GM18520 (cell line): ENCODE data around the gene ICAM4.

Experiments used
- ATAC-seq: cut with Tn5 transposase; IDR thresholded peaks from one replicate; pipeline ENCODE4 v1.9.1; 2021; ENCODE audit not compliant: unreplicated experiment

The ICAM4 gene

DNA sequence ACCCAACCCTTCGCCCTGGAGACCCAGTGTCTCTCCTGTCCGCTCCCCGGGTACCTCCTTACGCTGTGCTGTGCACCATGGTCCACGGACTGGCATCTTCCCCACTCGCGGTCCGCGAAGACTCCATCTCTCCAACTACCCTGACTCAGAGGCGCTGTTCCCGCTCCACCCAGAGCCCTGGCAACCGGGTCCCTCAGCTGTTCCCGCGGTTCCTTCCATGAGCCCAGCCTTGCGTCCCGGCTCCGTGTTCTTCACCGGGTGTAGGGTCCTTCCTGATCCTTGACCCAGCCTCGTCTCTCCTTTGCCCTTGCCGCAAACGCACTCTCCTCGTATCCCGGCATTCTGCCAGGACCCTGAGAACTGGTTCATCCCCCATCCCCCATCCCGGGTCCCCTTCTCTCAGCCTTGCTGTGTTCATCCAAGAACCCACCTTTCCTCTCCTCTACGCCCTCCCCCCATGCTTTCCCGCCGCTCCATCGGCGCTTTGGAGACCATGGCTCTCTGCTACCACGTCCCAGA is 3.7 kb downstream of the ICAM4 start:
- ATAC-seq, result no peak

DNA sequence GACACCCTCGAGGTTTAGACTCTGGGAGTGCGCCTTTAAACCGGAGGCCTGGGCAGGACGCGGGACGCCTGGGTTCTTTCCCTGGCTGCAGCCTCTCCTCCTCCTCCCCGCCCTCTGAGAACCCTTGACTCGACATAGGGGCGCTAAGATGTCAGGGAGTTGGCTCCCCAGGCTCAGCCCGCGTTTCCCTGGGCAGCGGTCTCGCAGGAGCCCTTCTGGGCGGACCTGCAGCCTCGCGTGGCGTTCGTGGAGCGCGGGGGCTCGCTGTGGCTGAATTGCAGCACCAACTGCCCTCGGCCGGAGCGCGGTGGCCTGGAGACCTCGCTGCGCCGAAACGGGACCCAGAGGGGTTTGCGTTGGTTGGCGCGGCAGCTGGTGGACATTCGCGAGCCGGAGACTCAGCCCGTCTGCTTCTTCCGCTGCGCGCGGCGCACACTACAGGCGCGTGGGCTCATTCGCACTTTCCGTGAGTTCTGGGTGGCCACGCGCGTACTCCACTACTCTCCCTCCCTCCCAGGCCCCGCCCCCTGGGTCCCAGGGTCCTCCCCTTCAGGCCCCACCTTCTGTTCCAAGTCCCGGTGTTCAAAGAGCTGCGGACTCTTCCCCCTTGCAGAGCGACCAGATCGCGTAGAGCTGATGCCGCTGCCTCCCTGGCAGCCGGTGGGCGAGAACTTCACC is 4.3 kb downstream of the ICAM4 start:
- ATAC-seq, result no peak

DNA sequence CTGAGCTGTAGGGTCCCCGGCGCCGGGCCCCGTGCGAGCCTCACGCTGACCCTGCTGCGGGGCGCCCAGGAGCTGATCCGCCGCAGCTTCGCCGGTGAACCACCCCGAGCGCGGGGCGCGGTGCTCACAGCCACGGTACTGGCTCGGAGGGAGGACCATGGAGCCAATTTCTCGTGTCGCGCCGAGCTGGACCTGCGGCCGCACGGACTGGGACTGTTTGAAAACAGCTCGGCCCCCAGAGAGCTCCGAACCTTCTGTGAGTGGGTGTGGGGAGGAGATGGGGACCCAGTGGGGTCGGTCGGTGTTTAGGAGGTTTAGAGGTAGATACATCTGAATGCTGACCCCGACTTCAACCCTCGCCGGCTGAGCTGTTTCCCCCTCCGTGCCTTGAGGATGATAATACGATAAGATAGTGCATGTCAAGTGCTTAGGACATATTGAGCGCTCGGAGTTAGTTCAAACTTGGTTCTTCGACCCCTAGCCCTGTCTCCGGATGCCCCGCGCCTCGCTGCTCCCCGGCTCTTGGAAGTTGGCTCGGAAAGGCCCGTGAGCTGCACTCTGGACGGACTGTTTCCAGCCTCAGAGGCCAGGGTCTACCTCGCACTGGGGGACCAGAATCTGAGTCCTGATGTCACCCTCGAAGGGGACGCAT is 4.9 kb downstream of the ICAM4 start:
- no peak for ATAC-seq

DNA sequence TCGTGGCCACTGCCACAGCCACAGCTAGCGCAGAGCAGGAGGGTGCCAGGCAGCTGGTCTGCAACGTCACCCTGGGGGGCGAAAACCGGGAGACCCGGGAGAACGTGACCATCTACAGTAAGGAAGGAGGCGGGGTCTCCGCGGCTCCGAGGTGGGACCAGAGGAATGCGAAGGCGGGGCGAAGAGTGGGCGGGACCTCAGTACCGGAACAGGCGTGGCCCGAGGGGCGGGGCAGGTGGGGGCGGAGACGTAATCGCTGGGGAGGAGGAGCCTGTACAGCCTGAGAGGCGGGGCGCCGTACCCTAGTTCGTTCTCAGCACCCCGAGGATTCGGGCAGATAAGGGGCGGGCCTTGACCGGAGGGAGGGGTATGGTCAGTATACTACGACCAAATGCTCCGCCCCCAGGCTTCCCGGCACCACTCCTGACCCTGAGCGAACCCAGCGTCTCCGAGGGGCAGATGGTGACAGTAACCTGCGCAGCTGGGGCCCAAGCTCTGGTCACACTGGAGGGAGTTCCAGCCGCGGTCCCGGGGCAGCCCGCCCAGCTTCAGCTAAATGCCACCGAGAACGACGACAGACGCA is 5.5 kb downstream of the ICAM4 start:
- ATAC-seq, result no peak

DNA sequence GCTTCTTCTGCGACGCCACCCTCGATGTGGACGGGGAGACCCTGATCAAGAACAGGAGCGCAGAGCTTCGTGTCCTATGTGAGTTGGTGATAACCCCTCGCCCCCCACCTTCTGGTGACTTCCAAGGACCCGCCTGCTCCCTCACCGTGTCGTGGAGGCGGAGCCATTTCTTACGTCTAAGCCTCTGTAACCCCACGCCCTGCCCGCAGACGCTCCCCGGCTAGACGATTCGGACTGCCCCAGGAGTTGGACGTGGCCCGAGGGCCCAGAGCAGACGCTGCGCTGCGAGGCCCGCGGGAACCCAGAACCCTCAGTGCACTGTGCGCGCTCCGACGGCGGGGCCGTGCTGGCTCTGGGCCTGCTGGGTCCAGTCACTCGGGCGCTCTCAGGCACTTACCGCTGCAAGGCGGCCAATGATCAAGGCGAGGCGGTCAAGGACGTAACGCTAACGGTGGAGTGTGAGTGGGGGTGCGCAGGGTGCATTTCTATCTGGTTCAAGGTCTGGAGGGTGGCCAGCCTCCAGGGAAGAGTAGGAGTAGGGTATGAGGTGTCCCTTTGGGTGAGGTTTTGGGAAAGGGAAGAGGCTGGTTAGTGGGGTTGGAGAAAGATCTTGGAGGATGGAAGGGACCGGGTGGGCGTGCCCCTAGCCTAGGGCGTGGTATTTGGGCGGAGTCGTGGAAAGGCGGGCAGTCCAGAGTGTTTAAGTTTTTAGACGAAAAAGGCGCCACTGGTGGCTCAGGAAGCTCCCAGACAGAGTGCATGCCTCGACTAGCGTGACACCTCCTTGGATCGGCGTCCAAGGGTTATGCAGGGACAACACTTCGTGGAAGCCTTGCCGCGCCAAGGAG is 6.3 kb downstream of the ICAM4 start:
- ATAC-seq, result no peak

DNA sequence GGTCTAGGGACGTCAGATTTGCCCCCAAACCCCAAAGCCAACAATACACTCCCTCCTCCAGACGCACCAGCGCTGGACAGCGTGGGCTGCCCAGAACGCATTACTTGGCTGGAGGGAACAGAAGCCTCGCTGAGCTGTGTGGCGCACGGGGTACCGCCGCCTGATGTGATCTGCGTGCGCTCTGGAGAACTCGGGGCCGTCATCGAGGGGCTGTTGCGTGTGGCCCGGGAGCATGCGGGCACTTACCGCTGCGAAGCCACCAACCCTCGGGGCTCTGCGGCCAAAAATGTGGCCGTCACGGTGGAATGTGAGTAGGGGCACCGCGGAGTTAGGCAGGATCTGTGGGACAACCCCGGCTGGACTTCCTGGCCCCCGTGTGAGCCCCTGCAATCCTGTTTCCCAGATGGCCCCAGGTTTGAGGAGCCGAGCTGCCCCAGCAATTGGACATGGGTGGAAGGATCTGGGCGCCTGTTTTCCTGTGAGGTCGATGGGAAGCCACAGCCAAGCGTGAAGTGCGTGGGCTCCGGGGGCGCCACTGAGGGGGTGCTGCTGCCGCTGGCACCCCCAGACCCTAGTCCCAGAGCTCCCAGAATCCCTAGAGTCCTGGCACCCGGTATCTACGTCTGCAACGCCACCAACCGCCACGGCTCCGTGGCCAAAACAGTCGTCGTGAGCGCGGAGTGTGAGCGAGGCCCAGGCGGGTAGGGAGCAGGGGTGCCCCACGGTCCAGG is 7.0 kb downstream of the ICAM4 start:
- no peak for ATAC-seq

DNA sequence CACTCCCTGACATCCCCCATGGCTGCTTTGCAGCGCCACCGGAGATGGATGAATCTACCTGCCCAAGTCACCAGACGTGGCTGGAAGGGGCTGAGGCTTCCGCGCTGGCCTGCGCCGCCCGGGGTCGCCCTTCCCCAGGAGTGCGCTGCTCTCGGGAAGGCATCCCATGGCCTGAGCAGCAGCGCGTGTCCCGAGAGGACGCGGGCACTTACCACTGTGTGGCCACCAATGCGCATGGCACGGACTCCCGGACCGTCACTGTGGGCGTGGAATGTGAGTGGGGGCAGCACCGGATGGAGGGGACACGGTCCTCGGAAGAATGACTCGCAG is 7.6 kb downstream of the ICAM4 start:
- ATAC-seq, result no peak

DNA sequence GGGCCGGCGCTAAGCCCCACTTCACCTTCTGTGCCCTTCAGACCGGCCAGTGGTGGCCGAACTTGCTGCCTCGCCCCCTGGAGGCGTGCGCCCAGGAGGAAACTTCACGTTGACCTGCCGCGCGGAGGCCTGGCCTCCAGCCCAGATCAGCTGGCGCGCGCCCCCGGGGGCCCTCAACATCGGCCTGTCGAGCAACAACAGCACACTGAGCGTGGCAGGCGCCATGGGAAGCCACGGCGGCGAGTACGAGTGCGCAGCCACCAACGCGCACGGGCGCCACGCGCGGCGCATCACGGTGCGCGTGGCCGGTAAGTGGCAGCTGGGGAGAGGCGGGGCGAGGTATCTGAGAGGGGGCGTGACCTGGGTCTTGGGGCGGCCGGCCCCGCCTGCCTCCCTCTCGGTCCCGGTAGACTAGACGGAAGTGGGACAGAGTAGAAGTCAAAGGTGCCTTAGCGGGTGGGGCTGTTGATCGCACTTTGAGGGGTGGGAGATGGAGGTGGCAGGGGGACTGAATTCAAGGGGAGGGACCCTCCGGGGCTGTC is 8.6 kb downstream of the ICAM4 start:
- ATAC-seq, result no peak

DNA sequence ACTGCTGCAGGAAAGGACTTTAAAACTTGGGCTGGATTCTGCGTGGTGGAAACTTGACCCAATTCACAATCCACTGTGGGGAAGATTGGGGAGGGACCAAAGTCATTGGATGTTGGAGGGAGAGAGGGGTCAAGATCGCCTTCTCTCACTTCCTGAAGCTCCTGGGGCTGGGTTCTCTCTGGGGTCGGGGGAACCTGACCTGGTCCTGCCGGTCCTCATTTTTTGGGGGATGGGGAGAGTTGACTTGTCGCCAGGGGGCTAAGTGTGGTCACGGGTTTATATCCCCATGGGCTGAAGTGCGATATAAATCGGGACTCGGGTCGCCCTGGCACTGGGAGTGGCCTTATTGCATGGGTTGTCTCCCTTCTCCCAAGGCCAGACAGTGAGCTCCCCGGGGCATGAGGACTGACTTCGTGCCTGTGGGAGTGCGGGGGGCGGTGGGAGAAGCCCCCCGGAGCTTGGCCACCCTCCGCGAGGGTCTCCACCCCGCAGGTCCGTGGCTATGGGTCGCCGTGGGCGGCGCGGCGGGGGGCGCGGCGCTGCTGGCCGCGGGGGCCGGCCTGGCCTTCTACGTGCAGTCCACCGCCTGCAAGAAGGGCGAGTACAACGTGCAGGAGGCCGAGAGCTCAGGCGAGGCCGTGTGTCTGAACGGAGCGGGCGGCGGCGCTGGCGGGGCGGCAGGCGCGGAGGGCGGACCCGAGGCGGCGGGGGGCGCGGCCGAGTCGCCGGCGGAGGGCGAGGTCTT is 9.3 kb downstream of the ICAM4 start:
- no peak for ATAC-seq

DNA sequence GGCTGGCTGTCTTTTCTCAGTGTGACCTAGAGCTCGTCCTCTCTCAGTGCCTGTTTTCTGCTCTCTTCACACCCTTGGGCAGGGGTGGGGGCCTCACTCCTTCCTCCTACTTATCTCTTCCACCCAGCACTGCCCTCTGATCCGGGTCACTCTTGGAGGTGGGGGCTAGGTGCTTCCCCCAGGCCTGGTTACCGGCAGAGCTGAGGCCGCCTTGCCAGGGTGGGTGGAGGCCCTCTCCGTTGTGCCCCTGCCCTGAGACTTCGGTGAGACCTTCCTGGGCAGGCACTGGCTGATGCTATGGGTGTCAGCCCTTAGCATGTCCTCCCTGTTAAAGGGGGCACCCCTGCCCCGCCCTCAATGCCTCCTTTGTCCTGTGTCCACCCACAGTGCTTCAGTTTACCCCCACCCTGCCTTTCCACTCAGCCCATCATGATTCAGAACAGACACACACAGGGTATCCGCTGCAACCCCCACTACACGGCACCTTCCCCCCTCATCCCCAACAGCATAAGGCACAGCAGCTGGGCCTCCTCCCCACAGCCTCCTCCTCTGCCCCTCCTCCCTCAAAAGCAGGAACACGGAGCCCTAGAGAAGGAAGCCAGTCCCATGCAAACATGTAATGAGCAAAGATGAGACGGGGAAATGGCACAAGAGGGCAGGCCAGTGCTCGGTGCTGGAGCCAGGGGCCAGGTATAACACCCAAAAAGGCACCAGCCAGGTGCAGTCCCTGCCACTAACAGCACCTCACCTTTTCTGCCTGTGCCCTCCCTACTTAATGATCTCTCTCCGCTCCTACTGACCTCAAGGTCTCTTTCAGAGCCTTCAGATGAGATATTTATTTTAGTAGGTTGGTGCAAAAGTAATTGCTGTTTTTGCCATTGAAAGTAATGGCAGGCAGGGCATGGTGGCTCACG is 13.0 kb downstream of the ICAM4 start:
- ATAC-seq, result no peak

DNA sequence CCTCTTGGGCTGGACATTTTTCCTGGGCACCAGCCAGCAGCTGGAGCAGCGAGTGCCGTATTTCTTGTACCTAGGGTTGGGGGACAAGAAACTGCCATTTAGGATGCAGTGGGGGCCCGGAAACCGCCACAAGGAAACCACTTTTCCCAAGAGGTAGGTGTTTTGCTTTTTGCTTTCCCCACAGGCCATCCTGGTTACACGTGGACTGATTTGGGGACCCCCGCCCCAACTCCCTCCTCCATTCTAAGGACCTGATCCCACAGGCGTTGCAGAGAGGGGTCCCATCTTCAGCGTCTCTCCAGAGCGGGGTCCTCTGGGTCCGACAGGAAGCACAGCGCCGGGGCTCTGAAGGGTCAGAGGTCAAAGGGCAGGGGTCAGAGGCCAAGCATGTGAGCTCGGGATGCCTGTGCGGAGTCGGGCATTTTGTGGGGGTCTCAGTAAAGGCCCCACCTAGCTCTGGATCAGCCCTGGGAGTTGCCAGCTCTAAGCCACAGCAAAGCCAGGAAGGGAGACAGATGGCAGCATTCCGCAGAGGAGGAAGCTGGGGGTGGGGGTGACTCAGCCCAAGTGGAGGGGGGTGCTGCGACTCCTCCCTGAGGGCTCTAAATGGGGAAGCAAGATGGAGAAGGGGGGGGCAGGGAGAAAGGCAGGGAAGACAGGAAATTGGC is 18.5 kb downstream of the ICAM4 start:
- no peak for ATAC-seq

DNA sequence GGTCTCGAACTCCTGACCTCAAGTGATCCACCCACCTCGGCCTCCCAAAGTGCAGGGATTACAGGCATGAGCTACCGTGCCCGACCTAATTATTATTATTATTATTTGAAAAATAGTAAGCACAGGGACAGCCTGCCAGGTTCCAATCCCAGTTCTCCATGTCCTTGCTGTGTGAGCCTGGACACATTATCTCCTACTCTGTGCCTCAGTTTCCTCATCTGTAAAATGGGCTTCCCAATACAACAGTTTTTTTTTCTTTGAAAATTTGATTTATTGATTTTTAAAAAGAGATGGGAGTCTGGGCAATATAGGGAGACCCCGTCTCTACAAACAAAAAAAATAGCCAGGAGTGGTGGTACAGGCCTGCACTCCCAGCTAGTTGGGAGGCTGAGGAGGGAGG is 19.6 kb downstream of the ICAM4 start:
- ATAC-seq, result no peak

DNA sequence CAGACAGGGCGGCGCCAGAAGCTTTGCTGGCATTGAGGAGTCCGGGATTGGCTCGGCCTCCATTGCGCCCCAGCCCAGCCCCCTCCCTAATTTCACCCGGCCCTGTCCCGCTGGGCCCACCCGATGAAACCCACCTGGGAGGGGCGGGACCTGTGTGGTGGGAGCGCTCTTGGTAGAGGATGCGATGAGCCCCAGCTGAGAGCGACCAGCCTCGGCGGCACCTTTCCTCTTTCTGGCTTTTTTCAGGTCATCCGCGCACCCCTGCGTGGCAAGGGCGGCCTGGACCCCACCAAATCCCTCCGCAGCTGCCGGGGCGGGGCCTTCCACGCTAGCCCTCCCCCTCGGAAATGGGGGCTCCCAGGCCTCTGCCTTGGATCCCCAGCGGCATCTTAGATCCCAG is 22.7 kb downstream of the ICAM4 start, which contains the start of gene ZGLP1:
Gene ZGLP1 (minus strand): TSS at position 393 of the 400 bp plus-strand sequence.
- no peak for ATAC-seq

DNA sequence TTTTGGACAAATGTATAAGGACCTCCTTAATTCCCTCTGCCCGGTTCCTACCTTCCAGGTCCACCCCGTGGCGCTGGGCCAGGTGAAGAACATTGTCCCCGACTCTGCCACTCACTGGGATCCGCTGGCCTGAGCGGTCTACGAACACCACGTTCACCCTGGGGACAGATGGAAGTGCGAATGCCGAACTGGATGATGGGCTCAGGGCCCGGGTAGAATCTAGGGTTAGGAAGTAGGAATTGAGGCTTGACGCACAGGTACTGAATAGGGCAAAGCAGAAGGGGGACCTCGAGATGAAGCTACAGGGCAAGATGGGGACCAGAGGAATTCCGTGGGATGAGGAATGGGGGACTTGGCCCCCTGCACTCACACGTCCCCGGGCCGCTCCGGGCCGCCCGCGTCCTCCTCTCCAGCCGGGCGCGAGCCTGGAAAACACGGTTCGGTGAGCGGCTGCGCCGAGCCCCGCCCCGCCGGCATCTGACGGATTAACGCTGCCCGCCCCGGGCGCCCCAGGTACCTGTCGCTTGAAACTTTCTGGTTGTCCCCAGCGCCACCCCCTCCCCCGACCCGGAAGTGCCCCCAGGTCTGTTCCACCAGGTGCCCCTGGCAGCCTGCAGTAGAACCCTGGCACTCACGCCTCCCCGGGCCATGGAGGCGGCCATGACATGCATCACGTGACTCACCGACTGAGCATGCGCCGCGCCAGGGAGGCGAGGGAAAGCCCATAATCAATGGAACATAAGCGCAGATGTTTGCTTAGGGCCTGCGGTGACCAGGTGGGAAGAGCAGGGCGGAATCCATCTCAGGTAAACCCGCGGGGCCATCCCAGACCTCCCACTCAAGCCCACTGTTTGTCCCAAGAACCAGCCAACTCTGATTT is 28.8 kb downstream of the ICAM4 start, which contains the start of gene FDX2:
Gene FDX2 (minus strand): TSS at position 681 of the 880 bp plus-strand sequence. CDS start 19 bp downstream, at position 662.
- no peak for ATAC-seq

DNA sequence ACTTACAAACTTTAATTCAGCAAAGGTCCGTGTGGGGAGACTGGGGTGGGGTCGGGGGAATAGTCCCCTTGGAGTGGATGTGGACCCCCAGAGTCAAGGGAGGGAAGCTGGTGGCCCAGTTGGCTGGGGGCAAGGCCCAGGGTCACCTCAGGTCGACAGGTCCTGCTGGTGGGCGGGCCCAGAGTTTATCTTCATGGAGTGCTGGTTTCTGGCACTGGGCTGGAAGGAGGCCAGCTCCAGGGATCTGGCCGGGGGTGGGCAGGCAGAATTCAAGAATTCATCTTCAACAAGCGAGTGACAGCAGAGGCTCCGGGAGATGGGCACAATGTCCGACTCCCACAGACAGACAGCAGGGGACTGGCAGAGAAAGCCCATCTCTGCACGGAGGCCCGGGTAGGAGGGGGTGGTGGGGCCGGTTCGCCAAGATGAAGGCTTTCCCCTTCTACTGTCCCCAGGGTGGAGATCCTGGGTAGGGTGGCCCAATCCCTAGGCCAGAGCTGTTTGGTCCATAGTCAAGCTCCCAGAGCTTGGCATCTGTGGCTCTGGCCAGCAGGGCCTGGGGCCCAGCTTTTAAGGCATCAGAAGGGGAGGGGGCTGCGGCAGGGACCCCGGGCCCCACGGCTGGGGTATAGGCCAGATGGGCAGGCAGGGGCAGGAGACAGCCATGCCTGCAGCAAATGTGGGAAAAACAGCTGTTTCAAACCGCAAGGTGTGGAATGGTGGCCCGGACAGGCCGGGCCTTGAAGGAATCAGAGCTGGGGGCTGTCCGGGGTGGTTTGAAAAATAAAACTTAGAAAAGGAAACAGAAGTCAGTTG is 29.7 kb downstream of the ICAM4 start:
- ATAC-seq, result no peak
